CD14-positive monocyte (primary cell): ENCODE data around the gene FOXD1. TPM values are rescaled to one million over a fixed set of nuclear protein-coding genes. Genes with fewer than 3 reads are reported as not detected.
"Not testable (repeated sequence)": the region's sequence is repeated elsewhere in the genome, so short reads cannot be mapped to it uniquely, and the experiment has no call there.

ENCODE experiments used
- DNase-seq, 3 donors: peaks; one replicate each; pipeline ENCODE4 v3.0.0-alpha.2; 2011 to 2022
- H2AFZ ChIP-seq: 2 replicates; pipeline ENCODE4 v1.6.0; 2012; ENCODE audit warnings: mild to moderate bottlenecking, low read depth, low read length, inconsistent platforms; ENCODE audit not compliant: insufficient read depth, poor library complexity, severe bottlenecking
- H3K27ac ChIP-seq, 2 donors: 1 replicate in 1 of 2; 2 replicates in 1 of 2; pipeline ENCODE4 v1.5.1; 2012 to 2013; ENCODE audit warnings: low read length in 2 of 2, control low read depth in 1 of 2, inconsistent platforms in 1 of 2, low read depth in 1 of 2, mild to moderate bottlenecking in 1 of 2
- H3K27me3 ChIP-seq, 2 donors: one replicate each; pipeline versions ENCODE4 v1.6.0 to v1.6.1; 2011 to 2013; ENCODE audit warnings: low read length in 2 of 2; ENCODE audit not compliant: control insufficient read depth in 2 of 2, insufficient read depth in 2 of 2
- H3K36me3 ChIP-seq, 2 donors: replicated peaks in 1 of 2; 1 replicate in 1 of 2; 2 replicates in 1 of 2; pipeline versions ENCODE4 v1.5.1 to v1.6.1; 2012 to 2013; ENCODE audit warnings: low read length in 2 of 2, control low read depth in 1 of 2, inconsistent platforms in 1 of 2, mild to moderate bottlenecking in 1 of 2; ENCODE audit not compliant: insufficient read depth in 2 of 2, control insufficient read depth in 1 of 2
- H3K4me1 ChIP-seq, 2 donors: 1 replicate in 1 of 2; 2 replicates in 1 of 2; pipeline versions ENCODE4 v1.5.1 to v1.6.1; 2012 to 2013; ENCODE audit warnings: low read length in 2 of 2, control low read depth in 1 of 2, inconsistent platforms in 1 of 2, mild to moderate bottlenecking in 1 of 2, moderate library complexity in 1 of 2; ENCODE audit not compliant: insufficient read depth in 2 of 2, control insufficient read depth in 1 of 2
- H3K4me2 ChIP-seq: replicated peaks from 2 replicates; pipeline ENCODE3; 2012; ENCODE audit warnings: low read length, moderate library complexity, mild to moderate bottlenecking; ENCODE audit not compliant: poor library complexity, severe bottlenecking; ENCODE audit errors: extremely low read depth
- H3K4me3 ChIP-seq, 3 experiments: fragments of 200-600 bp in 1 of 3; sonication (generic) in 1 of 3; replicated peaks in 1 of 3; 1 replicate in 2 of 3; 2 replicates in 1 of 3; pipeline ENCODE4 v1.5.1; 2011 to 2013; ENCODE audit warnings: low read length in 3 of 3, mild to moderate bottlenecking in 3 of 3, control low read depth in 2 of 3, low read depth in 2 of 3, inconsistent platforms in 1 of 3, moderate library complexity in 1 of 3
- H3K79me2 ChIP-seq: 2 replicates; pipeline ENCODE4 v1.6.0; 2012; ENCODE audit warnings: mild to moderate bottlenecking, control low read depth, inconsistent platforms, low read length, moderate library complexity; ENCODE audit not compliant: insufficient read depth
- H3K9ac ChIP-seq: 2 replicates; pipeline ENCODE4 v1.6.0; 2017; ENCODE audit warnings: low read length, mild to moderate bottlenecking; ENCODE audit not compliant: insufficient read depth, poor library complexity, severe bottlenecking
- H3K9me3 ChIP-seq, 2 donors: replicated peaks in 1 of 2; 1 replicate in 1 of 2; 2 replicates in 1 of 2; pipeline versions ENCODE4 v1.5.1 to v1.6.1; 2012 to 2013; ENCODE audit warnings: low read length in 2 of 2, control low read depth in 1 of 2; ENCODE audit not compliant: control insufficient read depth in 1 of 2, insufficient read depth in 1 of 2
- H4K20me1 ChIP-seq: 2 replicates; pipeline ENCODE4 v1.6.0; 2012; ENCODE audit warnings: mild to moderate bottlenecking, low read length, control low read depth, moderate library complexity; ENCODE audit not compliant: insufficient read depth
- H3K27ac Mint-ChIP-seq, 7 donors: one replicate each; pipeline ENCODE4 v1.8.0; 2020; ENCODE audit warnings: mild to moderate bottlenecking in 7 of 7, mixed read lengths in 7 of 7, moderate library complexity in 6 of 7, inconsistent platforms in 2 of 7
- H3K27me3 Mint-ChIP-seq, 3 donors: one replicate each; pipeline ENCODE4 v1.8.0; 2021 to 2022; ENCODE audit warnings: low read depth in 3 of 3, mild to moderate bottlenecking in 3 of 3, mixed read lengths in 3 of 3, moderate library complexity in 3 of 3, inconsistent platforms in 1 of 3
- H3K36me3 Mint-ChIP-seq, 2 donors: one replicate each; pipeline ENCODE4 v1.8.0; 2020; ENCODE audit warnings: mixed read lengths in 2 of 2, inconsistent platforms in 1 of 2, mild to moderate bottlenecking in 1 of 2
- H3K4me1 Mint-ChIP-seq: one replicate; pipeline ENCODE4 v1.8.0; 2020; ENCODE audit warnings: mild to moderate bottlenecking, mixed read lengths
- H3K4me3 Mint-ChIP-seq, 2 donors: one replicate each; pipeline ENCODE4 v1.8.0; 2020; ENCODE audit warnings: mild to moderate bottlenecking in 2 of 2, mixed read lengths in 2 of 2, moderate library complexity in 1 of 2
- H3K9me3 Mint-ChIP-seq, 7 donors: one replicate each; pipeline ENCODE4 v1.8.0; 2020 to 2022; ENCODE audit warnings: mixed read lengths in 7 of 7, mild to moderate bottlenecking in 6 of 7, moderate library complexity in 6 of 7, inconsistent platforms in 2 of 7
- WGBS: methylation state at CpG from one replicate; pipeline ENCODE4 v1.1.5; 2013; ENCODE audit warnings: missing lambda C conversion rate; ENCODE audit not compliant: insufficient coverage; 5-methylcytosine and 5-hydroxymethylcytosine counted together
- intact Hi-C, 2 donors: fragments of 100-400 bp; cut with micrococcal nuclease; formaldehyde crosslinking; loops; one replicate each; pipeline versions ENCODE4 v1.15.0 to v1.15.1; 2023
- polyA plus RNA-seq, 3 donors: library from polyadenylated mRNA; depleted of rRNA in 1 of 3; unstranded in 2 of 3; stranded (reverse) in 1 of 3; fragments of 300-500 nt in 2 of 3; fragments of >200 nt in 1 of 3; fragmentation: Illumina TruSeq in 2 of 3; gene quantifications; 1 replicate in 2 of 3; 2 replicates in 1 of 3; pipeline ENCODE4 v1.2.3, GENCODE V29; 2012 to 2021
- TF ChIP-seq, protein P1 (sequence below): fragments of 200-600 bp; IDR thresholded peaks from one replicate; pipeline ENCODE4 v1.8.0; 2022; ENCODE audit warnings: antibody characterized with exemption, mild to moderate bottlenecking

FOXD1 gene
- polyA plus RNA-seq, 3 donors = 0.04 TPM; not detected in 2

DNA sequence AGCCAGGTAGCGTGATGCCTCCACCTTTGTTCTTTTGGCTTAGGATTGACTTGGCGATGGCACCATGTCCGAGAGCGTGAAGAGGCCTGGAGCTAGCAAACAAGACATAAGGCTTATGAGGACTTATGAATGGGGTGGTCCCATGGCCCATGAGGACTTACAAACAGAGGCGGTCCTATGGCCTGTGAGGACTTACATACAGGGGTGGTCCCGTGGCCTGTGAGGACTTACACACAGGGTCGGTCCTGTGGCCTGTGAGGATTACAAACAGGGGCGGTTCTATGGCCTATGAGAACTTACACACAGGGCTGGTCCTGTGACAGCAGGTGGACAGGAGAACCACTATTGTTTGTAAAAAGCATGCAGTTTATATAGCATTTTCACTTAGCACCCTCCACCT is 21.3 kb upstream of the FOXD1 start:
- 97% methylated on average over 5 of the region's 8 CpGs for WGBS
- intact Hi-C loops = no loop called here
- Mint-ChIP-seq H3K4me3 (no peak overlapping the region), H3K27ac (no peak overlapping the region), H3K9me3 (peaks cover 0 to 7% (median 4%) of the 10 kb centered on the region in 7 donors), H3K4me1 (no peaks in the 10 kb centered on the region), H3K27me3 (peaks cover 22 to 47% (median 23%) of the 10 kb centered on the region in 3 donors), H3K36me3 (no peaks in the 10 kb centered on the region)
- no peaks in the 10 kb centered on the region for H4K20me1 ChIP-seq
- H2AFZ ChIP-seq = no peak overlapping the region
- peaks cover 12 to 22% of the 10 kb centered on the region in 2 donors for H3K27me3 ChIP-seq
- no peak overlapping the region for H3K27ac ChIP-seq
- H3K4me2 ChIP-seq = no peak overlapping the region
- DNase-seq = no peak
- TF ChIP-seq, protein P1, sequence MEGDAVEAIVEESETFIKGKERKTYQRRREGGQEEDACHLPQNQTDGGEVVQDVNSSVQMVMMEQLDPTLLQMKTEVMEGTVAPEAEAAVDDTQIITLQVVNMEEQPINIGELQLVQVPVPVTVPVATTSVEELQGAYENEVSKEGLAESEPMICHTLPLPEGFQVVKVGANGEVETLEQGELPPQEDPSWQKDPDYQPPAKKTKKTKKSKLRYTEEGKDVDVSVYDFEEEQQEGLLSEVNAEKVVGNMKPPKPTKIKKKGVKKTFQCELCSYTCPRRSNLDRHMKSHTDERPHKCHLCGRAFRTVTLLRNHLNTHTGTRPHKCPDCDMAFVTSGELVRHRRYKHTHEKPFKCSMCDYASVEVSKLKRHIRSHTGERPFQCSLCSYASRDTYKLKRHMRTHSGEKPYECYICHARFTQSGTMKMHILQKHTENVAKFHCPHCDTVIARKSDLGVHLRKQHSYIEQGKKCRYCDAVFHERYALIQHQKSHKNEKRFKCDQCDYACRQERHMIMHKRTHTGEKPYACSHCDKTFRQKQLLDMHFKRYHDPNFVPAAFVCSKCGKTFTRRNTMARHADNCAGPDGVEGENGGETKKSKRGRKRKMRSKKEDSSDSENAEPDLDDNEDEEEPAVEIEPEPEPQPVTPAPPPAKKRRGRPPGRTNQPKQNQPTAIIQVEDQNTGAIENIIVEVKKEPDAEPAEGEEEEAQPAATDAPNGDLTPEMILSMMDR = no peak
- H3K9me3 ChIP-seq = no peaks in the 10 kb centered on the region
- H3K9ac ChIP-seq = no peak overlapping the region
- no peaks in the 10 kb centered on the region for H3K79me2 ChIP-seq
- no peaks in the 10 kb centered on the region for H3K36me3 ChIP-seq
- H3K4me1 ChIP-seq = no peaks in the 10 kb centered on the region
- H3K4me3 ChIP-seq = no peak overlapping the region

- peaks cover 19 to 30% of the 10 kb centered on the region in 2 donors for H3K27me3 ChIP-seq
- H3K27ac ChIP-seq, H3K4me3 ChIP-seq, H3K9me3 Mint-ChIP-seq, H2AFZ ChIP-seq, intact Hi-C loops, H3K36me3 Mint-ChIP-seq, H3K36me3 ChIP-seq, H3K9ac ChIP-seq, H4K20me1 ChIP-seq, H3K4me2 ChIP-seq, H3K4me1 ChIP-seq, H3K4me1 Mint-ChIP-seq, H3K4me3 Mint-ChIP-seq, H3K27ac Mint-ChIP-seq, DNase-seq, H3K79me2 ChIP-seq, H3K9me3 ChIP-seq: not testable (repeated sequence)
- peaks cover 20 to 51% (median 28%) of the 10 kb centered on the region in 3 donors for H3K27me3 Mint-ChIP-seq
- WGBS = no CpG with 5 or more reads among the region's 3 CpGs
Observed at GRCh38 chr5:73468638-73469037, 20.1 kb upstream of the FOXD1 start.
